NCI-H2196 treated with DMSO at 0.1 percent for 48 hours (cell line): ENCODE measurements around the gene MAP1LC3B.
"Not testable (repeated sequence)": the region's sequence is repeated elsewhere in the genome, so short reads cannot be mapped to it uniquely, and the experiment has no call there.

Source experiments
- DNase-seq: peaks from one replicate; lab custom pipeline; 2025; ENCODE audit not compliant: unreplicated experiment; lab: John Stamatoyannopoulos, UW

Gene MAP1LC3B

DNA sequence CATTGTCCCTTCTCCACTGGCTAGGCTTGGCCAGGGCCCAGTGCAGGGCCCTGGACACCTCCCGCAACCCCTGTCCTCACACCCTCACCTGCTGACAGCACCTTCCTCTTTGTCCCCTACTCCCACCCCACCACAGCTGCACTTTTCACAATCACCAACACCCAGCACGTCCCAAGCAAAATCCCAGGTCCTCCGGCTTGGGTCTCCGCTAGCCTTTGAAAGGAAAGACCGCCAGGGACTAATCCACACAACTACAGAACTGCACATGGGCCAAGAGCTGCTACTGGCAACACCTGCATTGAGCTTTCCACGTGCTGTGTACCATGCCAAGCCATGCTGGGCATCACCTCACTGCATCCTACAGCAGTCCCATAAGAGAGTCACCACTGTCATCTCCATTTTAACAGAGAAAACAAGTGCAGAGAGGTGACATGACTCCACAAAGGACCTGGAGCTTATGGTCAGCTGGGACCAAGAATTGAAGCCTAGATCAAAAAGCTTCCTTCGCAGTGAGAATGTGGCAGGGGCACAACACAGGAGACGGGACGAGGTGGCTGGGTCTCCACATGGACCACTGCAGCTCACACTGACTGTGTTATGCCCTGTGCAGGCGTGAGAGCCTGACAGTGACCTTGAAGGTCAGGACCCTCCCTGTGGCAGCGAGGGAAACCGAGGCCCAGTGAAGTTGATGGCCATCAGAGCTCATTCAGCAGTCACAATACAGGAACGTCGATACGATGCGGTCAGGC, 31.1 kb upstream of the MAP1LC3B start:
- no peak for DNase-seq

DNA sequence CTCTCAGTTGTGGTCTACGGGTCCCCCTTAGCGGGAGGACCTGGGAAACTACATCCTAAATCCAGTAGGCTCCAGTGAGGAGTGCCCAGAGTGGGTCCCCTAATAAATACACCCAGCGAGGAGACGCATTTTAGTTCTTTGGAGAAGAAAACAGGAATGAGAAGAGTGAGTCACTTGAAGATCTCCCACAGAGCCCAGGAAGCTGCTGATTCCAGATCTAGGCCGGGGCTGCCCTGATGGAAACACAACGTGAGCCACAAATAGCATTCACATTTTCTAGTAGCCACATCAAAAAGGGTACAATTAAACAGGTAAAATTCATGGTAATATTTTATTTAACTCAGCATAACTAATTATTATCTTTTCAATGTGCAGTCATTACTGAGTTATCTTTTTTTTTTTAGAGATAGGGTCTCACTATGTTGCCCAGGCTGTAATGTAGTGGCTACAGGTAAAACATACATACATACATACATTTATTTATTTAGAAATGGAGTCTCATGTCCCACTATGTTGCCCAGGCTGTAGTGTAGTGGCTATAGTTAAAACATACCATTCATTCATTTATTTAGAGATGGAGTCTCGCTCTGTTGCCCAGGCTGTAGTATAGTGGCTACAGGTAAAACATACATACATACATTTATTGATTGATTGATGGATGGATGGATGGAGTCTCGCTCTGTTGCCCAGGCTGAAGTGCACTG, 30.1 kb upstream of the MAP1LC3B start:
- DNase-seq = no peak

DNA sequence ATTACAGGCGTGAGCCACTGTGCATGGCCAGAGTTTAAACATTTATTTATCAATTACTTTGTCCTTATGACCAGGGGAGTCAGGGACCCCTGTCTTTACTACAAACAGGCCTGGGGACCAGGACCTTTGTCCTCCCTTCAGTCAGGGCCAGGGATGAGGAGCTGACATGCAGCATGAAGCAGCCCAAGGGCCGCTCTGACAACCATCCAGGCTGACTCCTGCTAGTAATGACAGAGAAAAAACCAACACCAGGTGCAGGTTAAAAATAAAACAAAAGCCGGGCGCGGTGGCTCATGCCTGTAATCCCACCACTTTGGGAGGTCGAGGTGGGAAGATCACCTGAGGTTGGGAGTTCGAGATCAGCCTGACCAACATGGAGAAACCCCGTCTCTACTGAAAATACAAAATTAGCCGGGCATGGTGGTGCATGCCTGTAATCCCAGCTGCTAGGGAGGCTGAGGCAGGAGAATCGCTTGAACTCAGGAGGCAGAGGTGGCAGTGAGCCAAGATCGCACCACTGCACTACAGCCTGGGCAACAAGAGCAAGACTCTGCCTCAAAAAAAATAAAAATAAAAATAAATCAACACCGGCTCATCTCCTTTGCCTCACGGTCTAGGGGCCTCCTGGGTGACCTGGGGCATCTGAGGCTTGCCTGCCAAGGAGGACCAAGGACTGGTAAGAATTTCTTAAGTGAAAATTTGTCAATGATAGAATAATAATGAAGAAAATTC, 29.1 kb upstream of the MAP1LC3B start:
- not testable (repeated sequence) for DNase-seq

DNA sequence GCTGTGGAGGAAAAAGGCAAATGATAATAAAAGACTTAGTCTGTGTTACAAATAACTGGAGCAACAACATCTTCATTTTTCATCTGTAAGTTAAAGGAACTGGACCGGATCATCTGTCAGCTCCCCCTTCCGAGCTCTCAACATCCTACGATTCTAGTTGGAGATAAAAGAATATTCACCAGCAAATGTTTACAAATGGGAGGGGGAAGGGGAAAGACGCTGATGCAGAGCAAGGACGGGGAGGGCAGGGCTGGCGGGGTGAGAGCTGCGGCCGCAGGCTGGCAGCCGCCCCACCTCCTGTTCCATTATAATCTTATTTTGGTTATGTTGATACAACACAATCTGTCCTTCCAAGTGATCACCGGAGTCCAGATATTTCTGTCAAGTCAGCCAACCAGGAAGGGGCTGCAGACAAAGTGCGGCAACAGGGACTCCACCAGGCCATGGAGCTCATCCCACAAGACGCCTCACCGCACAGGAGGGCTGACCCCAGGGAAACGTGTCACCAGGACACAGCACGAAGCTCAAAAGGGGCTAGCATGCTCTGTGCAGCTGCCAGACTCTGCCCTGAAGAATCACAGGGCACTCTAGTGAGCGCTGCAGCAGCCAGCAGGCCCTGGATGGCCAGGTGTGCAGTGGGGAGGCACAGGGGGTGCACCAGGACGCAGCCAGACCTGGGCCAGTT, 28.2 kb upstream of the MAP1LC3B start:
- DNase-seq = no peak

DNA sequence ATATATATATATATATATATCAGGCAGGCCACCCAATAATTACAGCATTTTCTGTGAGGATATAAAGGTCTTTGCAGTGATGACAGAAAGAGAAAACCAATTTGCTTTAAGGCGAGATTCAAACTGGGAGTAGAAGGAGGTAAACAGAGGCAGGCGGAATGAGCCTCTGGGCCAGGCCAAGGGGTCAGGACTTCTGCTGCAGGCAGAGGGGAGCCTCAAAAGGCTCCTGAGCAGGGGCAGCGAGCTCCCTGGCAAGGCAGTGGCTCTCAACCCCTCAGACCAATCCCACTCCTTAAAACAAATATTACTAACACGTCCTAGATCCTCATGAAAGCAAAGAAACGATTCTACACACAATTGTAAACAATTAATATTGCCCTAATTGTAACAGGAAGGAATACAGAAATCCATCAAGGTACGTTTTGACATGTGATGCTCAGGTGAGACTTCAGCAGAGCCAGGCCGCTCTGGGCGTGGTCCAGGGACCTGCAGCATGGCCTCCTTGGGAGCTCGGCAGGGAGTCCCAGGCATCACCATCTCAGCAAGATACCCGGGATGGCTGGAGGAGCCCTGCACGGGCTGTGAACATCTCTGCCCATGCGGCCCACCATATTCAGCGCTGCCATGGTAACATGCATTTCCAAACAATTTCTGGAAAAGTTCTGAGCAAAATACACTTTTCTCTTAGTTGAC, 27.0 kb upstream of the MAP1LC3B start:
- no peak for DNase-seq

DNA sequence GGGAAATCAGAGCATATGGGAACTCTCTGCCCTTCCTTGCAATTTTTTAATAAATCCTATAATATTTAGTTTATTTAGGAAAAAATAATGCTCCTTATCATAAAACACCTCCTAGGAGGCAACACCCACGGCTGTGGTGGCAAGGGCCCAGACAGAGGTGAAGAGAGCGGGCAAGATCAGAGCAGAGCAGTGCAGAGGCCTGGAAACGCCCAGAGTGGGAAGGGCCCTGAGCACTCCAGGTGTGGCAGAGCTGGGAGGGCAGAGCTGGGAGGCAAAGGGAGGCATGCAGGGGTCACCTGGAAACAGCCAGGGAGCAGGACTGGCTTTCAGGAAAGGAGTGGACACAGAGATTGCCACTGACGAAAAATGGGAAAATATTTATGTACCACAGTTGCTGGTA, 25.8 kb upstream of the MAP1LC3B start:
- DNase-seq = no peak

DNA sequence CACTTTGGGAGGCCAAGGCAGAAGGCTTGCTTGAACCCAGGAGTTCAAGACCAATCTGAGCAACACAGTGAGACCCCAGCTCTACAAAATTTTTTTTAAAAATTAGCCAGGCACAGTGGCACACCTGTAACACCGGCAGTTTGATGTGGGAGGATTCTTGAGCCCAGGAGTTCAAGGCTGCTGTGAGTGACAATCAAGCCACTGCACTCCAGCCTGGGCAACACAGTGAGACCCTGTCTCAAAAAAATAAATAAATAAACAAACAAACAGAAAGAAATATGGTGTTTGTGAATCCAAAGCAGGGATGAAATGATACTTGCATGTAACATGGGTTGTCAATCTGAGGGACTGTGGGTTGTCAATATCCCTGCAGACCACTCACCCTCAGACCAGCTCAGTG, 25.2 kb upstream of the MAP1LC3B start:
- DNase-seq = no peak

DNA sequence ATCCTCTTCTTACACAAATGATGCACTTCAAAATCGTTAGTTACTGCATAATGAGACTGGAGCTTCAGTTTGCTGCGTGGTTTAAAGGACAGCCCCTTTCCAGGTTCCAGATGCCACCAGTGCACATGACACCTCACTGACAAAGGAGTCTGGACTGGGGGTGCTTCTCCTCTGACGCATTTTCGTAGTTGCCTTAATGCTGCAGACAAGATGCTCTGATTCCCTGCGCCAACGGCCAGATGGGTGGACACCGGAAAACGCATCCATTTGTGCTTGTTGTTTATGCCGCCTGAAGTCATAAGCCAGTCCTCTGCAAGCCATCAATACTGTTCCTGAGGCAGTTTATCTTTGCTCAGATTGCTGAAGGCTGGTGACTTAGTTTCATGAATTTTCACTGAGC, 24.6 kb upstream of the MAP1LC3B start:
- no peak for DNase-seq

DNA sequence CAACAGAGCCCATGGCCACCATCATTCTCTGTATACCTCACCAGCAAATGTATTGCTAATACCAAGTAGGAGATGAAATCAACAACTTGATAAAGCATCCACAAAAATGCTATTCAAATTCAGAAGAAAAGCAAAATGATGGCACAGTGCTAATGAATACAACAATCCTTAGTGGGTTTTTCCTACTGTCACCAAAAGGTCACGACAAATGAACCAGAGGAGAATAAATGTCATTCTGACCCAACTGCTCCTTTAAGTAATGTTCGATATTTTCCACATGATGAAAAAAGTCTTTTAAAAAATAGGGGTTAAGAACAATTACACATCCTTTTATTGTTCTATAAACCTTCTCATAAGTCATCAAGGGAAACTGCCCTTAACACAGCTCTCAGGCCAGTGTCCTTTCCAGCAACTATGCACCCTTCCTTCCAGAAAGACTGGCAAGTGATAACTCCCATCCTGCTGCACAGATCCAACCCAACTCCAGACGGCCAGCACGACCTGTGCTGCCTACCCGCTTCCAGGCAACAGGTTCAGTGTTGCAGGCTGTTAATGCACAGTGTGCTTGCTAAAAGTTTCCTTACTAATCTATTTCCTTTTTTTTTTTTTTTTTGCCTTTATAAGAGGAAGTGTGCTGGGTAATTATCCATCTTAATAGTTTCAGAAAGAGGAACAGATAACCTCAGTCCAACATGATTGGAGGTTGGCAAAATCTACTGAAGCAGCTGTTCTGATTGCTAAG, 23.9 kb upstream of the MAP1LC3B start:
- DNase-seq = no peak

DNA sequence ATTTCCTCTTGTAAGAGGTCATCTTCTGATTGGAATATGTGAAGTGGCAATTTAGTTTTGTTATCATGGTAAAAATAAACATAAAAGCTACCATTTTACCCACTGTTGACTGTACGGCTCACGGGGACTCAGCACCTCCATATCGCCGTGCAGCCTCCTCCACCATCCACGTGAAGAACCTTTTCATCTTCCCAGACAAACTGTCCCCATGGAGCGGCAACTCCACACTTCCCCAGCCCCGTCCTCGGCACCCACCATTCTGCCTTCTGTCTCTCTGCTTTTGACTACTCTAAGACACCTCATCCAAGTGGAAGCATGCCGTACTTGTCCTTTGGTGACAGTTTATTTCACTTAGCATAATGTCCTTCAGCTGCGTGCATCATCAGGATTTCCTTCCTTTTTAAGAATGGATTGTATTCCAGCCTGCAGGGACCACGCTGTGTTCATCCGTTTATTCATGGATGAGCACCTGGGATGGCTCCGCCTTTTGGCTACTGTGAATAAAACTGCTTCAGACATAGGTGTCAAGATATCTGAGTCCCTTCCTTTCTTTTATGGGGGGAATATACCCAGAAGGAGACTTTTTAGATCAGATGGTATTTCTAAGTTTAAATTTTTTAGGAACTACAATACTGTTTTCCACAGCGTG, 22.9 kb upstream of the MAP1LC3B start:
- DNase-seq = no peak

DNA sequence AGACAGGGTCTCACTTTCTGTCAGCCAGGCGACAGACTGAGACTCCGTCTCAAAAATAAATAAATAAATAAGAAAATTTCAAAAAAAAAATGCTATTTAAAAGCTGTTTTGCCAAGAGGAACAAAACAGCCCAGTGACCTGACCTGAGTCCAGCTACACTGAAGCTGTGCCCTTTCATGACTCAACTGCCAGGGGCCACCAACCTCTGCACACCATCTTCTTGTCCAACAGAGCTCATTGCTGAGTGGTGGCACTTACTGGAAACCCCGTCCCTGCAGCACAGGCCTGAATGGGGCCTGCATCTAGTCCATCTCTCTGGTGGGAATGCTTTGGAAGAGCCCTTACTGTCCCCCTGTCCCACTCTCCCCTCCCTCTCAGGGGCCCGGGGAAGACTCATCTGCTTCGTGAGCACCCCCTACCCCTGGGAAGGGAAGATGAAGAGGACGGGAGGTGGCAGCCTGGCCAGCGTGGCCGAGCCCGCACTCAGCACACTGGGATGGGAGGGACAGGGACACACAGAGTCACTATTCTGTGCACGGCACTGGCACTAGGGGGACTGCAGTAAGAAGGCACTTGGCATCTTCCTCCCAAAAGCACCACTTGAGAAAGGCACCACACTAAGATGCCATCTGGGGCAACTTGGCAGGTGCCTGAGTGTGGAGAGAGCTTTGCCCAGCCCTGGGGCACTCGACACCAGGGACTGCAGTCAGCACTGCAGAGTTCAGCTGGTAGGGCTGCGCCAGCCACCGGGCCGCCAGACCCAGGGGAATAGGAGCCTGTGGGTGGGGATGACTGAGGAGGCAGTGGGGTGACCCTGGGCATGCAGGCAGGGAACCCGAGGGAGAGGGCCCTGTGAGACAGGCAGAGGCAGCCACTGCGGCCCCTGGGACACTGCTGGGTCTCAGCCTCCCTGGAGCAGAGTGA, 22.1 kb upstream of the MAP1LC3B start:
- DNase-seq = no peak

DNA sequence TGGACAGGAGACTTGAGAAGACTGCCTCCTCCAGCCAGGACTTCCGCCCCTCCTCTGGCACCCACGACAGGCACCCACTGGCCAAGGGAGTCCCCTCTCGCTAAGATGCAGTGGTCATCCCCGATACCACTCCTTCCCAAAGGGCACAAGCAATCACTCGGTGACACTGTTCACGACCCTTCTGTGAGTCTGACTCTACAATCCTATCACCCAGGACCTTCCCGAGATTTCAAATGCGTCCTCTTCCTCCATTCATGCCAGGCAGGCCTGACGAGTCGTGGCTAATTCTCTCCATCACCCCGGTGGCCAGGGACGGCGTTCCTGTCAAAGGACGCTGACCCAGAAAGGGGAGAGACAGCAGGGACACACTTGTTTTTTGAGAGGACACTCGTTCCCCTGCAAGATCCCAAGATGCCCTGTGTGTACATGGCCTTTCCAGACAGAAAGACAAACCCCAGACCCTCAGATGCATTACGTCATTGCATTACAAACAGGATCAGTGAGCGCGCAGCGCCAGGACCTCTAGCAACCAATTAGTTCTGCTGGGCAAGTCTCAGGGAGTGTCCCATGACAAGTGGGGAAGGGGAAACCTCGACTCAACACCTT, 20.8 kb upstream of the MAP1LC3B start:
- no peak for DNase-seq

DNA sequence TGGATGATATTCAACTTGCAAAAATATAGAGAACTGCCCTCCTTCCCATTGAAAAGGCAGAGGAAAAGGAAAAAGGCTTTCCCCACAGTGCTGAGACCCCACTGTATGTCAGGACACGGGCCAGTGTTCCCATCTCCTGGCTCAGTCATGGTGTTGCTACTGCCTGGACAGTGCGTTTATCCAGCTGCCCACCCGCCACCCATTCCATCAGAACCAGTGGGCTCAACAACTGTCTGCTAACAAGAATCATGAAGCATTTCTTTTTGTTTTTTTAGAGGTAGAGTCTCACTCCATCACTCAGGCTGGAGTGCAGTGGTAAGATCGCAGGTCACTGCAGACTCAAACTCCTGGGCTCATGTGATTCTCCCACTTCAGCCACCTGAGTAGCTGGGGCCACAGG, 19.8 kb upstream of the MAP1LC3B start:
- no peak for DNase-seq

DNA sequence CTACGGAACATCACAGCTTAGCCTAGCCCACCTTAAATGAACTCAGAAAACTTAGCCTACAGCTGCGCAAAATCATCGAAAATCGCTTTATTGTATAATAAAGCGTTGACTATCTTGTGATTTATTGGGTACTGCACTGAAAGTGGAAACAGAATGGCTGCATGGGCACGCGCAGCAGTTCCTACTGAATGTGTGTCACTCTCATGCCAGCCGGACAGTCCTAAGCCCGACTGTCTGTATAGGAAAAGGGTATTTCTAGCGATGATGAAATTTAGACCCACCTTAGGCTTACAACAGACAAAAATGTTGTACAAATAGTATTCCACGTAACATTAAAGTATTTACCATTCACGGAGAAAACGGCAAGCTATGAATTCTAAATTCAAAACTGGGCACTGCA, 17.8 kb upstream of the MAP1LC3B start:
- no peak for DNase-seq

DNA sequence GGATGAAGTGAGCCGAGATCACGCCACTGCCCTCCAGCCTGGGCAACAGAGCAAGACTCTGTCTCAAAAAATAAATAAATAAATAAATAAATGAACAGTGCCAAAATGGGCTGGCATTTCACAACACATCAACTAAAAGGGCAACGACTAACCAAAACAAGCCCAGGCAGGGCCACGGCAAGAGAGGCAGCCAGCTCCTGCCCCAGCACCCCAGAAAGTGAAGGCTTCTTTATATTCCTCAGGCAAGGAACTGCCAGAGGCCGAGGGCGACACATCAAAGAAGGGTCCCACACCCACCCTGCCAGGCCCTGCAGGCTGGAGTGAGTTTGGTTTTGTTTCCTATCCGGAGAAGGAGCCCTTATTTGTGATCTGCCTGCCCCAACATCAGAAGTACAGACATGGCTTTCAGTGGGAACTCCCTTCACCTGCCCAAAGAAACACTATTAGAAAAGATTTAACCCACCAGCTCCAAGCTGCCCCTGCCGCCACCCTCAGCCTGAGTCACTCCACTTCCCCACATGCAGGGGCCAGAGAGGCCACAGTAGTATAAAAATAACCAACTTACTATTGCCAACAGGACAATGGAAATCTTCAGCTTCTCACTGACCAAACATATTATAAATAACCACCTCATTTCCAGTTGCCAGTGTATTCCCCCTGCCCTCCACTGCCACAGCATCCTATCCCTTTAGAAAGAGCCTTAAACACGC, 16.6 kb upstream of the MAP1LC3B start:
- no peak for DNase-seq

DNA sequence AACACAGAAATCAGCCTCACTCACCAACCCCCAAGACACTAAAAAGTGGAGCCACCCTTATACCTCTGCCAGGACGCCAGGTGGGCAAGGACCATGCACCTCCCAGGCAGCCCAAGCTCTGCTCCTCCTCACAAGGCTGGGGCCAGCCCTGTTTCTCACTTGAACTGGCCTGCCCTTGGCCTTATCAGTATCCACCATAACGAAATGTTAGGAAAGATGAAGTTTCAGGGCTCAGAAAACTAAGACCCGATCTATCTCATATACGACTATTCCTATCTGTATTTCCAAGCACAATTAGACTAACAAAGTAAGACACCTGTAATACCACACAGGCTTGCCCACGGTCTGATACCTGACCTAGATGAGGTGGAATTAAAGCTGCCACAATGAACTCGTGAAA, 15.5 kb upstream of the MAP1LC3B start:
- no peak for DNase-seq

DNA sequence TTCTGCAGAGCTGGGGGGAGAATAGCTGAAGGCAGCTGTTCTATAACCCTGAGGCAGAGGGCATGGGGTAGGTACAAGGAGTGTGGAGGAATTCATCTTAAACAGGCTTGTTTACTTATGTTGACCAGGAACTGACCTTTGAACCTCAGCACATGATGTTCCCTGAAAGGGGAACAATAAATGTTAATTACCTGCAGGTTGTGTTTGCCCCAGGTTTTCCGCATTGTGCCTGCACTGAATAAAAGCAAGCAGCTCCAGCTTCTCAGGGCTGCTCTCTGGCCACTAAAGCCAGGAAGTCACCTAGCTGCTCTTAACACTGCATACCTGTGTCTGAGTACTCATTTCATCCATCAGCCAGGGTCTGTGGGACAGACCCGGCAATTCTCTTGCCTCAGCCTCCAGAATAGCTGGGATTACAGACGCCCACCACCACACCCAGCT, 12.8 kb upstream of the MAP1LC3B start:
- not testable (repeated sequence) for DNase-seq

DNA sequence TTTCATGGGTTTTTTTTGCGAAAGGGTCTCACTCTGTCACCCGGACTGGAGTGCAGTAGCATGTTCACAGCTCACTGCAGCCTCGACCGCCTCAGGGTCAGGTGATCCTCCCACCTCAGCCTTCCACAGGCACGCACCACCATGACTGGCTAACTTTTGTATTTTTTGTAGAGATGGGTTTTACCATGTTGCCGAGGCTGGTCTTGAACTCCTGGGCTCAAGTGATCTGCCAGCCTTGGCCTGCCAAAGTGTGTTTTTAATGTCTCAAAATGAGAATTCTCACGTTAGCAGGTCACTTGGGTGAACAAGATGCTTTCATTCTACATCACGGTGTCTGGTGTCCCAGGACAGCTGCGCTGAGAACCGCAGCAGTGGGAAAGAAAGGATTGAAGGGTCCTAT, 11.7 kb upstream of the MAP1LC3B start:
- no peak for DNase-seq
